Breast epithelium (tissue), 3 donors: Measurements from ENCODE around the gene POLD1.

ENCODE experiments used
- POLR2AphosphoS5 ChIP-seq, 3 donors: sonication (generic); formaldehyde crosslinking; IDR thresholded peaks; one replicate each; pipeline ENCODE4 v1.6.1; 2017; ENCODE audit warnings: antibody characterized with exemption in 3 of 3
- TF ChIP-seq, protein P1 (sequence below), 3 donors: fragments of 450-650 bp; IDR thresholded peaks; one replicate each; pipeline ENCODE4 v1.5.1; 2016 to 2017; ENCODE audit warnings: antibody characterized with exemption in 3 of 3, mild to moderate bottlenecking in 3 of 3, moderate library complexity in 3 of 3

DNA sequence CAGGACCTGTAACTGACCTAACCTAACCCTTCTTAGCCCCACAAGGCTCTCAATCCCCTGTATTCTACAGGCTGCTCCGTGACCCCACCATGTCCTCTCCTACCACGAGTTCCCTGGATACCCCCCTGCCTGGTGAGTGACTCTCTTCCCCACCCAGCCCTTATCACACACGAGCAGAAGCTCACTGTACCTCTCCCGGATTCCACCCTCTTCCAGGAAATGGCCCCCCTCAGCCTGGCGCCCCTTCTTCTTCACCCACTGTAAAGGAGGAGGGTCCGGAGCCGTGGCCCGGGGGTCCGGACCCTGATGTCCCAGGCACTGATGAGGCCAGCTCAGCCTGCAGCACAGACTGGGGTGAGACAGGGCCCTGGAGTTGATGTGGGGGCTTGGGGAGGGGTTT lies 6.6 kb upstream of the POLD1 start:
- no peak for TF ChIP-seq POLR2AphosphoS5 (IDR thresholded peaks at IDR 0.05)
- TF ChIP-seq, protein P1, sequence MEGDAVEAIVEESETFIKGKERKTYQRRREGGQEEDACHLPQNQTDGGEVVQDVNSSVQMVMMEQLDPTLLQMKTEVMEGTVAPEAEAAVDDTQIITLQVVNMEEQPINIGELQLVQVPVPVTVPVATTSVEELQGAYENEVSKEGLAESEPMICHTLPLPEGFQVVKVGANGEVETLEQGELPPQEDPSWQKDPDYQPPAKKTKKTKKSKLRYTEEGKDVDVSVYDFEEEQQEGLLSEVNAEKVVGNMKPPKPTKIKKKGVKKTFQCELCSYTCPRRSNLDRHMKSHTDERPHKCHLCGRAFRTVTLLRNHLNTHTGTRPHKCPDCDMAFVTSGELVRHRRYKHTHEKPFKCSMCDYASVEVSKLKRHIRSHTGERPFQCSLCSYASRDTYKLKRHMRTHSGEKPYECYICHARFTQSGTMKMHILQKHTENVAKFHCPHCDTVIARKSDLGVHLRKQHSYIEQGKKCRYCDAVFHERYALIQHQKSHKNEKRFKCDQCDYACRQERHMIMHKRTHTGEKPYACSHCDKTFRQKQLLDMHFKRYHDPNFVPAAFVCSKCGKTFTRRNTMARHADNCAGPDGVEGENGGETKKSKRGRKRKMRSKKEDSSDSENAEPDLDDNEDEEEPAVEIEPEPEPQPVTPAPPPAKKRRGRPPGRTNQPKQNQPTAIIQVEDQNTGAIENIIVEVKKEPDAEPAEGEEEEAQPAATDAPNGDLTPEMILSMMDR (IDR thresholded peaks at IDR 0.05) = no peak
